OCI-LY1 (cell line): ENCODE data around the gene CLEC16A.

Experiments
- H2AFZ ChIP-seq: fragments of 200-600 bp; sonication (generic), shearing (Covaris generic); 2 replicates; pipeline ENCODE4 v1.6.0; 2014; ENCODE audit warnings: antibody characterized with exemption, mild to moderate bottlenecking, low read length
- H3F3A ChIP-seq: fragments of 200-600 bp; sonication (generic), shearing (Covaris generic); 2 replicates; pipeline ENCODE4 v1.6.0; 2014; ENCODE audit warnings: mild to moderate bottlenecking, antibody characterized with exemption, low read length, moderate library complexity; ENCODE audit not compliant: insufficient read depth
- H3K27ac ChIP-seq: fragments of 200-600 bp; sonication (generic); 2 replicates; pipeline ENCODE4 v1.5.1; 2014; ENCODE audit warnings: low read length, mixed run types, mild to moderate bottlenecking, low read depth; ENCODE audit not compliant: poor library complexity, severe bottlenecking
- H3K27me3 ChIP-seq: fragments of 200-600 bp; sonication (generic); 2 replicates; pipeline ENCODE4 v1.6.0; 2014; ENCODE audit warnings: antibody characterized with exemption, mild to moderate bottlenecking, low read length, moderate library complexity; ENCODE audit not compliant: insufficient read depth
- H3K36me3 ChIP-seq: fragments of 200-600 bp; sonication (generic); 2 replicates; pipeline ENCODE4 v1.6.1; 2014; ENCODE audit warnings: mild to moderate bottlenecking, antibody characterized with exemption, low read length, moderate library complexity, mixed read lengths; ENCODE audit not compliant: insufficient read depth
- H3K4me1 ChIP-seq: fragments of 200-600 bp; sonication (generic); 2 replicates; pipeline ENCODE4 v1.5.1; 2014; ENCODE audit warnings: mild to moderate bottlenecking, low read length, moderate library complexity; ENCODE audit not compliant: insufficient read depth, severe bottlenecking
- H3K4me2 ChIP-seq: fragments of 200-600 bp; sonication (generic), shearing (Covaris generic); 2 replicates; pipeline ENCODE4 v1.6.1; 2014; ENCODE audit warnings: low read length
- H3K4me3 ChIP-seq: fragments of 200-600 bp; sonication (generic); 2 replicates; pipeline ENCODE4 v1.5.1; 2014; ENCODE audit warnings: low read length, low read depth, mild to moderate bottlenecking, mixed read lengths; ENCODE audit not compliant: poor library complexity, severe bottlenecking
- H3K79me2 ChIP-seq: fragments of 200-600 bp; shearing (Covaris generic); 2 replicates; pipeline ENCODE4 v1.6.1; 2016; ENCODE audit warnings: mixed run types, low read length, mixed read lengths; ENCODE audit not compliant: insufficient read depth
- H3K9ac ChIP-seq: fragments of 200-600 bp; sonication (generic), shearing (Covaris generic); 2 replicates; pipeline ENCODE4 v1.6.1; 2014; ENCODE audit warnings: mild to moderate bottlenecking, low read length, mixed read lengths
- H3K9me2 ChIP-seq: fragments of 200-600 bp; sonication (generic), shearing (Covaris generic); 2 replicates; pipeline ENCODE4 v1.6.1; 2014; ENCODE audit warnings: low read depth, mild to moderate bottlenecking, low read length, mixed read lengths
- H3K9me3 ChIP-seq: fragments of 200-600 bp; shearing (Covaris generic); 2 replicates; pipeline ENCODE4 v1.6.1; 2014; ENCODE audit warnings: low read length, mixed read lengths
- H4K20me1 ChIP-seq: fragments of 200-600 bp; sonication (generic), shearing (Covaris generic); 2 replicates; pipeline ENCODE4 v1.6.0; 2016; ENCODE audit warnings: mild to moderate bottlenecking, low read length; ENCODE audit not compliant: insufficient read depth
- EZH2 ChIP-seq: fragments of 200-600 bp; sonication (generic), shearing (Covaris generic); IDR thresholded peaks from 2 replicates; pipeline ENCODE4 v1.8.0; 2017; ENCODE audit warnings: borderline replicate concordance, mixed run types, mild to moderate bottlenecking, antibody characterized with exemption, low read length, moderate library complexity, mixed read lengths
- TF ChIP-seq, protein P1 (sequence below): fragments of 200-600 bp; sonication (generic), shearing (Covaris generic); IDR thresholded peaks from 2 replicates; pipeline ENCODE4 v1.5.1; 2017; ENCODE audit warnings: mild to moderate bottlenecking, antibody characterized with exemption, low read length, moderate library complexity, mixed read lengths

The CLEC16A gene

GRCh38 chr16:10947211-10947787 lies 2.9 kb downstream of the CLEC16A start:
- H3K9me3 ChIP-seq = no peaks in the 10 kb centered on the region
- no peaks in the 10 kb centered on the region for H3K36me3 ChIP-seq
- H2AFZ ChIP-seq = no peak overlapping the region
- H3F3A ChIP-seq = no peaks in the 10 kb centered on the region
- H3K9me2 ChIP-seq = no peaks in the 10 kb centered on the region
- H4K20me1 ChIP-seq = no peaks in the 10 kb centered on the region
- no peak overlapping the region; the same call in 1 of the 2 replicates for H3K9ac ChIP-seq
- H3K4me2 ChIP-seq = peak overlapping the region; percentile 80; the same call in 1 of the 2 replicates
- H3K27me3 ChIP-seq = no peaks in the 10 kb centered on the region
- peaks cover 23% of the 10 kb centered on the region for H3K79me2 ChIP-seq
- H3K4me1 ChIP-seq = peaks cover 71% of the 10 kb centered on the region
- no peak overlapping the region for H3K27ac ChIP-seq
- TF ChIP-seq, protein P1, sequence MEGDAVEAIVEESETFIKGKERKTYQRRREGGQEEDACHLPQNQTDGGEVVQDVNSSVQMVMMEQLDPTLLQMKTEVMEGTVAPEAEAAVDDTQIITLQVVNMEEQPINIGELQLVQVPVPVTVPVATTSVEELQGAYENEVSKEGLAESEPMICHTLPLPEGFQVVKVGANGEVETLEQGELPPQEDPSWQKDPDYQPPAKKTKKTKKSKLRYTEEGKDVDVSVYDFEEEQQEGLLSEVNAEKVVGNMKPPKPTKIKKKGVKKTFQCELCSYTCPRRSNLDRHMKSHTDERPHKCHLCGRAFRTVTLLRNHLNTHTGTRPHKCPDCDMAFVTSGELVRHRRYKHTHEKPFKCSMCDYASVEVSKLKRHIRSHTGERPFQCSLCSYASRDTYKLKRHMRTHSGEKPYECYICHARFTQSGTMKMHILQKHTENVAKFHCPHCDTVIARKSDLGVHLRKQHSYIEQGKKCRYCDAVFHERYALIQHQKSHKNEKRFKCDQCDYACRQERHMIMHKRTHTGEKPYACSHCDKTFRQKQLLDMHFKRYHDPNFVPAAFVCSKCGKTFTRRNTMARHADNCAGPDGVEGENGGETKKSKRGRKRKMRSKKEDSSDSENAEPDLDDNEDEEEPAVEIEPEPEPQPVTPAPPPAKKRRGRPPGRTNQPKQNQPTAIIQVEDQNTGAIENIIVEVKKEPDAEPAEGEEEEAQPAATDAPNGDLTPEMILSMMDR = no peak
- no peak for TF ChIP-seq EZH2
- H3K4me3 ChIP-seq = no peak overlapping the region

- H3K9ac ChIP-seq = no peak overlapping the region; the same call in 1 of the 2 replicates
- no peaks in the 10 kb centered on the region for H3K9me3 ChIP-seq
- peaks cover 73% of the 10 kb centered on the region for H3K4me1 ChIP-seq
- H3K36me3 ChIP-seq = no peaks in the 10 kb centered on the region
- H3K27ac ChIP-seq = peak overlapping the region; percentile 41
- peak overlapping the region; percentile 42 for H3K4me2 ChIP-seq
- H3K4me3 ChIP-seq = peak overlapping the region; percentile 18
- H2AFZ ChIP-seq = no peak overlapping the region
- H3F3A ChIP-seq = no peaks in the 10 kb centered on the region
- H3K79me2 ChIP-seq = peaks cover 23% of the 10 kb centered on the region
- no peaks in the 10 kb centered on the region for H4K20me1 ChIP-seq
- no peaks in the 10 kb centered on the region for H3K27me3 ChIP-seq
- no peaks in the 10 kb centered on the region for H3K9me2 ChIP-seq
- TF ChIP-seq EZH2 = no peak
- TF ChIP-seq, protein P1 = peak; percentile 49
Observed at GRCh38 chr16:10949424-10949970, 5.1 kb downstream of the CLEC16A start.

DNA sequence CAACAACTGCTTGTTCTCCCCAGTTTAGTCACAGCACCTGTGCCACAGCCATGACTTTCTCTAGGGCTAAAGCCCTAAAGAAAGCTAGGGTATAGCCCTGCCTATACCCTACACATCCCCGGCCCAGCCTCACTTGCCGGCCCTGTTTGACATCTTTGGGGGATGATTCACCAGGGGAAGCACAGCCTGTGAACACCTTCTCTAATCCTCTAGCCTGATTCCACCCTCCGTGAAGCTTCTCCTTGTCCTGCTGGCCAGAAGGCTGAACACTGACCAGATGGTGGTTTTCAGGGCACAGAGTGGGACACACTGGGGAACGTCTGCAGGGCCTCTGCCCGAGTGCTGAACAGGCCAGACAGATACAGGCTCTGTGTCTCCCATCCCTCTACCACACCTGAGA lies 6.0 kb downstream of the CLEC16A start:
- Histone ChIP-seq H3K4me2 (no peak overlapping the region; the same call in 1 of the 2 replicates), H3K4me1 (peaks cover 74% of the 10 kb centered on the region), H2AFZ (no peak overlapping the region), H3K79me2 (peaks cover 18% of the 10 kb centered on the region), H4K20me1 (no peaks in the 10 kb centered on the region), H3K4me3 (no peak overlapping the region), H3K9me2 (no peaks in the 10 kb centered on the region), H3K36me3 (no peaks in the 10 kb centered on the region), H3K27ac (peak overlapping the region; percentile 24), H3K27me3 (no peaks in the 10 kb centered on the region), H3F3A (no peaks in the 10 kb centered on the region), H3K9me3 (no peaks in the 10 kb centered on the region), H3K9ac (no peak overlapping the region; the same call in 1 of the 2 replicates)
- no peak for TF ChIP-seq EZH2
- TF ChIP-seq, protein P1 = no peak
